Measurements from ENCODE around the gene PTX3.

PTX3 gene

GRCh38 chr3:157488144-157488543, 51.5 kb downstream of the PTX3 start:
- Mint-ChIP-seq H3K27me3 (peaks cover 6% of the 10 kb centered on the region), H3K27ac (no peak overlapping the region), H3K36me3 (no peaks in the 10 kb centered on the region), H3K9me3 (no peaks in the 10 kb centered on the region), H3K4me3 (no peak overlapping the region), H3K4me1 (no peaks in the 10 kb centered on the region)

- no peak overlapping the region for H3K4me3 Mint-ChIP-seq
- peaks cover 10% of the 10 kb centered on the region for H3K27me3 Mint-ChIP-seq
- no peaks in the 10 kb centered on the region for H3K9me3 Mint-ChIP-seq
- no peaks in the 10 kb centered on the region for H3K4me1 Mint-ChIP-seq
- no peak overlapping the region for H3K27ac Mint-ChIP-seq
- no peaks in the 10 kb centered on the region for H3K36me3 Mint-ChIP-seq
Observed at GRCh38 chr3:157491136-157491535, 54.5 kb downstream of the PTX3 start.

Data from activated naive CD4-positive, alpha-beta T cell treated with anti-CD3 and anti-CD28 coated beads, Interleukin-2, amount 50 U/mL, for 24 hours (primary cell).